Right atrium auricular region (tissue), 2 donors: ENCODE measurements around the gene CADPS. TPM values are rescaled to one million over a fixed set of nuclear protein-coding genes. Genes with fewer than 3 reads are reported as not detected.

Experiments used
- DNase-seq: peaks from one replicate; pipeline ENCODE4 v3.0.0-alpha.2; 2019; ENCODE audit warnings: low spot score
- H3K27ac ChIP-seq, 2 donors: fragments of 200-600 bp; sonication (generic); 1 replicate in 1 of 2; 2 replicates in 1 of 2; pipeline ENCODE4 v1.5.1; 2016 to 2019
- H3K27me3 ChIP-seq, 2 donors: fragments of 200-600 bp; sonication (generic); one replicate each; pipeline versions ENCODE4 v1.5.1 to v1.6.0; 2017 to 2019
- H3K36me3 ChIP-seq: fragments of 200-600 bp; sonication (generic); one replicate; pipeline ENCODE4 v1.5.1; 2016
- H3K4me1 ChIP-seq, 2 donors: fragments of 200-600 bp; sonication (generic); one replicate each; pipeline versions ENCODE4 v1.5.1 to v1.6.0; 2017 to 2019
- H3K4me3 ChIP-seq, 2 donors: fragments of 200-600 bp; sonication (generic); 1 replicate in 1 of 2; 2 replicates in 1 of 2; pipeline ENCODE4 v1.5.1; 2017 to 2019; ENCODE audit warnings: mild to moderate bottlenecking in 1 of 2, moderate library complexity in 1 of 2
- H3K9me3 ChIP-seq, 2 donors: fragments of 200-600 bp; sonication (generic); one replicate each; pipeline ENCODE4 v1.5.1; 2019
- total RNA-seq, 2 donors: library from RNA; depleted of rRNA; stranded (reverse); fragments of >200 nt; gene quantifications; one replicate each; pipeline ENCODE4 v1.1.0, GENCODE V29; 2016
- TF ChIP-seq, protein P1 (sequence below), 2 donors: fragments of 200-600 bp; sonication (generic); IDR thresholded peaks; one replicate each; pipeline ENCODE4 v1.5.1; 2019; ENCODE audit warnings: antibody characterized with exemption in 2 of 2

Gene CADPS
- total RNA-seq, 2 donors from 2014 or later: 16.1 to 48.2 TPM

DNA sequence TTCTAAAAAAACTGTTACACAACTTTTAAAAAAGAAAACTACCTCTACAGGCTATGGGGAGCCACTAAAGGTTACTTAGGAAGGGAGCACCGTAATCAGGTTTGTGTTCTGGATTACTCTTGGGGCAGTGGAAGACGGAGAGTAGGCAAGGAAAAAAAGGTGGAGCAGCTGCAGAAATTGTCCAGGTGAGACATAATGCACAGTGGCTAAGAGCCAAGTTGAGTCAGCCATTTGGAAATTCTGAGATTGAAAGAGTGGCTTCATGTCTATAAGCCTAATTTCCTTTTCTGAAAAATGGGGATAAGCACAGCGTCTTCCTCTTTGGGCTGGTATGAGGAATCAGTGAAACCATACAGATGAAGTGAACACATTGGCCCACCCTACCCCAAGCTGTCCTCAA is 195.2 kb downstream of the CADPS start:
- H3K4me1 ChIP-seq: peaks cover 0 to 7% of the 10 kb centered on the region in 2 donors
- DNase-seq: no peak
- TF ChIP-seq, protein P1, sequence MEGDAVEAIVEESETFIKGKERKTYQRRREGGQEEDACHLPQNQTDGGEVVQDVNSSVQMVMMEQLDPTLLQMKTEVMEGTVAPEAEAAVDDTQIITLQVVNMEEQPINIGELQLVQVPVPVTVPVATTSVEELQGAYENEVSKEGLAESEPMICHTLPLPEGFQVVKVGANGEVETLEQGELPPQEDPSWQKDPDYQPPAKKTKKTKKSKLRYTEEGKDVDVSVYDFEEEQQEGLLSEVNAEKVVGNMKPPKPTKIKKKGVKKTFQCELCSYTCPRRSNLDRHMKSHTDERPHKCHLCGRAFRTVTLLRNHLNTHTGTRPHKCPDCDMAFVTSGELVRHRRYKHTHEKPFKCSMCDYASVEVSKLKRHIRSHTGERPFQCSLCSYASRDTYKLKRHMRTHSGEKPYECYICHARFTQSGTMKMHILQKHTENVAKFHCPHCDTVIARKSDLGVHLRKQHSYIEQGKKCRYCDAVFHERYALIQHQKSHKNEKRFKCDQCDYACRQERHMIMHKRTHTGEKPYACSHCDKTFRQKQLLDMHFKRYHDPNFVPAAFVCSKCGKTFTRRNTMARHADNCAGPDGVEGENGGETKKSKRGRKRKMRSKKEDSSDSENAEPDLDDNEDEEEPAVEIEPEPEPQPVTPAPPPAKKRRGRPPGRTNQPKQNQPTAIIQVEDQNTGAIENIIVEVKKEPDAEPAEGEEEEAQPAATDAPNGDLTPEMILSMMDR (IDR thresholded peaks at IDR 0.05): no peak
- H3K9me3 ChIP-seq: no peaks in the 10 kb centered on the region
- no peaks in the 10 kb centered on the region for H3K36me3 ChIP-seq
- H3K27ac ChIP-seq: no peak overlapping the region
- no peaks in the 10 kb centered on the region for H3K27me3 ChIP-seq
- H3K4me3 ChIP-seq: no peak overlapping the region

DNA sequence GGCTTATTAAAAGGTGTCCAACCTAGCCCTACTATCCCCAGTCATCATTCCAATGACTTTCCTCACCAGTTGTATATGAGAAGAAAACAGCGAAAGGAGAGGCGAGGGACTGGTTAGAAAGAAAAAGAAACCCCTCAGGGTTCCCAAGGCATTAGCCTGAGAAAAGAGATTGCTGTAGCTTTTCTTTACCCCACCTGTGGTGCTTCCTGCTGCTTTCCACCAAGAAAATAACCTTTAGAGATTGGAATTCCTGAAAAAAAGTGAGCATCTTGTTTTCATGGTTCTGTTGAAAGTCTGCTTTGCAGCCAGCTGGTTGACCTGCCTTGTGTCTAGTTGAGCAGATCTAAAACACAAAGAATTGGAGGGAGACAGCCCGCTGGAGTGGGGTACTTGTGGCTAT is 196.4 kb downstream of the CADPS start:
- DNase-seq: no peak
- Histone ChIP-seq H3K4me1 (peaks cover 0 to 7% of the 10 kb centered on the region in 2 donors), H3K27ac (no peak overlapping the region), H3K27me3 (no peaks in the 10 kb centered on the region), H3K36me3 (no peaks in the 10 kb centered on the region), H3K9me3 (no peaks in the 10 kb centered on the region), H3K4me3 (no peak overlapping the region)
- TF ChIP-seq, protein P1 (IDR thresholded peaks at IDR 0.05): no peak

DNA sequence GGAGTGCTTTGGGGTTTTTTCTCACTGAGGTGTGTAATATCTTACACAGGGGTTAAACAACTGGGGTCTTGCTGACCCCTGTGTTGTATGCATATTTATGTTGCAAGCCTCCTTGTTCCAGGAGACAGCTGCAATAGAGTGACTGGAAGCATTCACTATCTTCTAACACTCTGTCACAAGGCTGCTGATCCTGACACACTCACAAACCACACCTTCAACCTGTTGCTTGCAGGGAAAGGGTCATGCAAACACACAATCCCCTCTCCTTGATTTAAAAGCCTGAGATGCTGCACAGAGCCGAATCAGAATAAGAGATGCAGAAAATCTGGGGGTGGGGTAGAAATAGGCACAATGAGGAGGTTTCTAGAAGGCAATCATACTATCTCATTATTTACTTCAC is 197.3 kb downstream of the CADPS start:
- H3K27me3 ChIP-seq: no peaks in the 10 kb centered on the region
- peaks cover 0 to 7% of the 10 kb centered on the region in 2 donors for H3K4me1 ChIP-seq
- no peak overlapping the region for H3K27ac ChIP-seq
- no peaks in the 10 kb centered on the region for H3K9me3 ChIP-seq
- H3K36me3 ChIP-seq: no peaks in the 10 kb centered on the region
- TF ChIP-seq, protein P1 (IDR thresholded peaks at IDR 0.05): no peak
- no peak for DNase-seq
- no peak overlapping the region for H3K4me3 ChIP-seq

DNA sequence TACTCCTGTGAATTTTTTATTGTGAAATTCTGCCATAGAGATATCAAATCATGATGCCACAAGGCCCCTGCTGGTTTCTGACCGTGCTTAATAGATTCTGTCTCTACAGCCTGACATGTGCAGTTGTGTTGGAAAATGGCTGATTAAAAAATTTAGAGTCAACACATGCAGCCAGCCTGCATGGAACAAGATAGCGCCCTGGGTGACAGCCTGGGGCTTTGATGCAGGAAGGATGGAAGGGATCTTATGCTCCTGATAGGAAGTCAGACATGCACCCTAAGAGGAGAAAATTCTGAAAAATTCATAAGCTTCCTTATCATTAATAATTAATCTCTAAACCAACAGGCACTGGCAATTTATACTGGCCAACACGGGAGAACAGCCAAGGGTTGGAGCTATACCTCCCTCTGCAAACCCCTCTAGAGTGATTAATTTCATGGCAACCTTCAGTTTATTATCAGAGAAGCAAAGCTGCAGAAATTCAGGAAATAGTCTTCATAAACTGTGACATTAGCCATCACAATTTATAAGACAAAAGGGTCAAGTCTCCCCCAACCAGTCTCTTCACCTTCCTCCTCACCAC is 198.4 kb downstream of the CADPS start:
- Histone ChIP-seq H3K4me1 (peaks cover 0 to 13% of the 10 kb centered on the region in 2 donors), H3K4me3 (no peak overlapping the region), H3K27me3 (no peaks in the 10 kb centered on the region), H3K9me3 (no peaks in the 10 kb centered on the region), H3K36me3 (no peaks in the 10 kb centered on the region), H3K27ac (no peak overlapping the region)
- no peak for DNase-seq
- TF ChIP-seq, protein P1 (IDR thresholded peaks at IDR 0.05): no peak

DNA sequence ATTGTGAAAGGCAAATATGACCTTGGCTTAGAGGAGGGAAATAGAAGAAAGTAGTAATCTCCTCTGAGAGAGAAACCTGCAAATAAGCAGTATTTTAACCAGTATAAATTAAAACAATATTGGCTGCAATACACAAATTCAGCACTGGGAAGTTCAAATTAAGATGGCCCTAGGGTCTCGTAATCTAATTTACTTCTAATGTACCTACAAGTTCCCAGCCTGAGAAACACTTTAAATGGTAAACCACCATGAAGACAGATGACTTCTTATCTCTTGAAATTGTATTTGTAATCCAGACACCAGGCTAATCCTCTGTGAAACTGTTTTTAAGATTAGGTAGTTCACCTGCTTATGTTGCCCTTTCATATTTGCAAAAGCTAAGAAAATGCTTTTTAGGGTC is 199.7 kb downstream of the CADPS start:
- TF ChIP-seq, protein P1 (IDR thresholded peaks at IDR 0.05): no peak
- Histone ChIP-seq H3K9me3 (no peaks in the 10 kb centered on the region), H3K27ac (no peak overlapping the region), H3K4me3 (no peak overlapping the region), H3K36me3 (no peaks in the 10 kb centered on the region), H3K27me3 (no peaks in the 10 kb centered on the region), H3K4me1 (peaks cover 0 to 15% of the 10 kb centered on the region in 2 donors)
- no peak for DNase-seq

DNA sequence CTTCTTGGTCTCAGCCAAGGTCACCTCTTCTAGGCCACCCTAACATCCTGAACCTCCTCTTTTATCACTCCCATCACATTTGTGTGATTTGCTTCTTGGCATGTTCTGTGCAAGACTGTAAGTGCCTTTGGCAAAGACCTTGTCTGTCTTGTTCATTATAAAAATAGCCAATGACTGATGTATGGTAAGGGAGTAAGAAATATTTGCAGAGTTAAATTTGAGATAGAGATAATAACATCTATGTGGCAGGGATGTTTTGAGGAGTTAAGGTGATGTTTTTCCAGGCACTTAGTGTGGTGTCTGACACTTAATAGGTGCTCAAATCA is 202.3 kb downstream of the CADPS start:
- no peak overlapping the region for H3K4me3 ChIP-seq
- TF ChIP-seq, protein P1 (IDR thresholded peaks at IDR 0.05): no peak
- H3K27ac ChIP-seq: peak overlapping the region; percentile 24 to 58
- H3K36me3 ChIP-seq: no peaks in the 10 kb centered on the region
- DNase-seq: no peak
- no peaks in the 10 kb centered on the region for H3K27me3 ChIP-seq
- no peaks in the 10 kb centered on the region for H3K9me3 ChIP-seq
- peaks cover 0 to 36% of the 10 kb centered on the region in 2 donors for H3K4me1 ChIP-seq
